ENCODE measurements around the gene PTPRG. TPM values are rescaled to one million over a fixed set of nuclear protein-coding genes. Genes with fewer than 3 reads are reported as not detected.

PTPRG gene
- total RNA-seq, 6 experiments from 2014 or later = 29.4 to 34.7 (median 32.7) TPM

GRCh38 chr3:61848885-61849284, 287.5 kb downstream of the PTPRG start:
- Mint-ChIP-seq H3K4me1 (ENCODE audit: low read depth) (peaks cover 42% of the 10 kb centered on the region), H3K27ac (peak overlapping the region; percentile 81), H3K27me3 (ENCODE audit: insufficient read depth) (no peaks in the 10 kb centered on the region), H3K36me3 (ENCODE audit: low read depth) (no peaks in the 10 kb centered on the region), H3K9me3 (no peaks in the 10 kb centered on the region), H3K4me3 (peak overlapping the region; percentile 73)
- DNase-seq = peak; percentile 31
- TF ChIP-seq CTCF (IDR thresholded peaks at IDR 0.05) = no peak

- H3K27me3 Mint-ChIP-seq (ENCODE audit: insufficient read depth) = no peaks in the 10 kb centered on the region
- H3K36me3 Mint-ChIP-seq (ENCODE audit: low read depth) = no peaks in the 10 kb centered on the region
- no peak overlapping the region; the same call in 1 of the 2 replicates for H3K27ac Mint-ChIP-seq
- no peaks in the 10 kb centered on the region for H3K9me3 Mint-ChIP-seq
- H3K4me1 Mint-ChIP-seq (ENCODE audit: low read depth) = peaks cover 23% of the 10 kb centered on the region
- no peak for DNase-seq
- no peak overlapping the region for H3K4me3 Mint-ChIP-seq
- no peak for TF ChIP-seq CTCF (IDR thresholded peaks at IDR 0.05)
Observed at GRCh38 chr3:61853912-61854311, 292.5 kb downstream of the PTPRG start.

- Mint-ChIP-seq H3K9me3 (no peaks in the 10 kb centered on the region), H3K27me3 (ENCODE audit: insufficient read depth) (no peaks in the 10 kb centered on the region), H3K4me3 (no peak overlapping the region), H3K27ac (no peak overlapping the region), H3K4me1 (ENCODE audit: low read depth) (peaks cover 15% of the 10 kb centered on the region), H3K36me3 (ENCODE audit: low read depth) (no peaks in the 10 kb centered on the region)
- DNase-seq = no peak
- no peak for TF ChIP-seq CTCF (IDR thresholded peaks at IDR 0.05)
Observed at GRCh38 chr3:61855211-61855610, 293.8 kb downstream of the PTPRG start.

- H3K4me3 Mint-ChIP-seq = no peak overlapping the region
- H3K27me3 Mint-ChIP-seq (ENCODE audit: insufficient read depth) = no peaks in the 10 kb centered on the region
- no peaks in the 10 kb centered on the region for H3K9me3 Mint-ChIP-seq
- DNase-seq = no peak
- no peak overlapping the region for H3K27ac Mint-ChIP-seq
- H3K36me3 Mint-ChIP-seq (ENCODE audit: low read depth) = no peaks in the 10 kb centered on the region
- no peak; the same call in 1 of the 2 replicates for TF ChIP-seq CTCF (IDR thresholded peaks at IDR 0.05)
- H3K4me1 Mint-ChIP-seq (ENCODE audit: low read depth) = peaks cover 15% of the 10 kb centered on the region
Observed at GRCh38 chr3:61857297-61857696, 295.9 kb downstream of the PTPRG start.

GRCh38 chr3:61858054-61858453, 296.7 kb downstream of the PTPRG start:
- peak; percentile 33 for DNase-seq
- TF ChIP-seq CTCF (IDR thresholded peaks at IDR 0.05) = peak; percentile 73
- no peaks in the 10 kb centered on the region for H3K36me3 Mint-ChIP-seq (ENCODE audit: low read depth)
- no peaks in the 10 kb centered on the region for H3K27me3 Mint-ChIP-seq (ENCODE audit: insufficient read depth)
- H3K27ac Mint-ChIP-seq = no peak overlapping the region
- H3K4me1 Mint-ChIP-seq (ENCODE audit: low read depth) = peaks cover 14% of the 10 kb centered on the region
- no peaks in the 10 kb centered on the region for H3K9me3 Mint-ChIP-seq
- no peak overlapping the region for H3K4me3 Mint-ChIP-seq

- no peak overlapping the region for H3K4me3 Mint-ChIP-seq
- no peak overlapping the region for H3K27ac Mint-ChIP-seq
- H3K36me3 Mint-ChIP-seq (ENCODE audit: low read depth) = no peaks in the 10 kb centered on the region
- TF ChIP-seq CTCF (IDR thresholded peaks at IDR 0.05) = no peak
- H3K27me3 Mint-ChIP-seq (ENCODE audit: insufficient read depth) = peaks cover 2% of the 10 kb centered on the region; the same call in 1 of the 2 replicates
- DNase-seq = no peak
- H3K4me1 Mint-ChIP-seq (ENCODE audit: low read depth) = peaks cover 17% of the 10 kb centered on the region
- H3K9me3 Mint-ChIP-seq = no peaks in the 10 kb centered on the region
Observed at GRCh38 chr3:61861410-61861809, 300.0 kb downstream of the PTPRG start.
